Karpas-422 (cell line): ENCODE measurements around the gene GRK2. TPM values are rescaled to one million over a fixed set of nuclear protein-coding genes. Genes with fewer than 3 reads are reported as not detected.
A peak's percentile ranks its signal among the peaks of the same experiment; 100 is the strongest.

ENCODE experiments used
- DNase-seq: peaks from one replicate; pipeline ENCODE4 v3.0.0-alpha.2; 2015
- H2AFZ ChIP-seq: fragments of 200-600 bp; sonication (generic); 2 replicates; pipeline ENCODE4 v1.6.1; 2014; ENCODE audit warnings: antibody characterized with exemption, low read length, mixed read lengths
- H3K27ac ChIP-seq: fragments of 200-600 bp; sonication (generic); 2 replicates; pipeline ENCODE4 v1.5.1; 2014; ENCODE audit warnings: mild to moderate bottlenecking, low read length, moderate library complexity
- H3K27me3 ChIP-seq: fragments of 200-600 bp; sonication (generic); 2 replicates; pipeline ENCODE4 v1.6.1; 2014; ENCODE audit warnings: low read length, mixed read lengths
- H3K36me3 ChIP-seq: fragments of 200-600 bp; sonication (generic); 2 replicates; pipeline ENCODE4 v1.6.1; 2014; ENCODE audit warnings: low read length, mixed read lengths; ENCODE audit not compliant: insufficient read depth
- H3K4me1 ChIP-seq: fragments of 200-600 bp; sonication (generic); 2 replicates; pipeline ENCODE4 v1.6.1; 2014; ENCODE audit warnings: mild to moderate bottlenecking, low read length, mixed read lengths
- H3K4me2 ChIP-seq: fragments of 200-600 bp; sonication (generic); 2 replicates; pipeline ENCODE4 v1.6.1; 2014; ENCODE audit warnings: low read length, low read depth, mild to moderate bottlenecking; ENCODE audit not compliant: poor library complexity, severe bottlenecking
- H3K4me3 ChIP-seq: fragments of 200-600 bp; sonication (generic); 2 replicates; pipeline ENCODE4 v1.5.1; 2014; ENCODE audit warnings: mild to moderate bottlenecking, antibody characterized with exemption, low read length, mixed read lengths
- H3K79me2 ChIP-seq: fragments of 200-600 bp; sonication (generic); 2 replicates; pipeline ENCODE4 v1.6.1; 2014; ENCODE audit warnings: mild to moderate bottlenecking, low read length, mixed read lengths
- H3K9ac ChIP-seq: fragments of 200-600 bp; sonication (generic); 2 replicates; pipeline ENCODE4 v1.6.0; 2014; ENCODE audit warnings: low read length
- H3K9me2 ChIP-seq: fragments of 200-600 bp; sonication (generic), shearing (Covaris generic); replicated peaks from 2 replicates; pipeline ENCODE4 v1.6.0; 2014; ENCODE audit warnings: mild to moderate bottlenecking, low read length, moderate library complexity; ENCODE audit not compliant: insufficient read depth
- H3K9me3 ChIP-seq: fragments of 300-700, 200-600 bp; sonication (generic); 2 replicates; pipeline ENCODE4 v1.6.1; 2014; ENCODE audit warnings: low read length, mixed read lengths
- H4K20me1 ChIP-seq: fragments of 200-600 bp; sonication (generic); 2 replicates; pipeline ENCODE4 v1.6.1; 2014; ENCODE audit warnings: mild to moderate bottlenecking, antibody characterized with exemption, low read length, low read depth; ENCODE audit not compliant: insufficient read depth
- total RNA-seq: library from RNA; depleted of rRNA; stranded (reverse); fragments of >200 nt; shearing (Covaris generic); gene quantifications from 2 replicates; pipeline ENCODE4 v1.2.3, GENCODE V29; 2014; ENCODE audit warnings: low replicate concordance

GRK2 gene
- total RNA-seq, 1 experiment from 2014 or later: 94.7 TPM

- Histone ChIP-seq H2AFZ (no peak overlapping the region), H3K4me1 (peaks cover 39% of the 10 kb centered on the region), H3K9me2 (no peaks in the 10 kb centered on the region), H3K27ac (peak overlapping the region; percentile 100), H3K4me2 (peak overlapping the region; percentile 99), H3K36me3 (peaks cover 13% of the 10 kb centered on the region), H4K20me1 (no peaks in the 10 kb centered on the region), H3K9ac (peak overlapping the region; percentile 100), H3K4me3 (peak overlapping the region; percentile 96; the same call in 1 of the 2 replicates), H3K79me2 (peaks cover 16% of the 10 kb centered on the region), H3K27me3 (no peaks in the 10 kb centered on the region), H3K9me3 (no peaks in the 10 kb centered on the region)
- DNase-seq: peak; percentile 53
These were observed 20.5 kb downstream of the GRK2 start for GRCh38 chr11:67286621-67287333.

- Histone ChIP-seq H3K4me2 (peak overlapping the region; percentile 99), H2AFZ (no peak overlapping the region), H3K4me3 (peak overlapping the region; percentile 96), H3K9ac (peak overlapping the region; percentile 100), H3K9me3 (no peaks in the 10 kb centered on the region), H3K9me2 (no peaks in the 10 kb centered on the region), H4K20me1 (no peaks in the 10 kb centered on the region), H3K79me2 (peaks cover 22% of the 10 kb centered on the region), H3K27ac (peak overlapping the region; percentile 100), H3K36me3 (peaks cover 20% of the 10 kb centered on the region), H3K27me3 (no peaks in the 10 kb centered on the region), H3K4me1 (peaks cover 39% of the 10 kb centered on the region)
- DNase-seq: peak; percentile 50
These were observed 21.3 kb downstream of the GRK2 start for GRCh38 chr11:67287355-67288197.

- no peaks in the 10 kb centered on the region for H3K27me3 ChIP-seq
- peak overlapping the region; percentile 96 for H3K4me3 ChIP-seq
- H3K9me2 ChIP-seq: no peaks in the 10 kb centered on the region
- peaks cover 28% of the 10 kb centered on the region for H3K79me2 ChIP-seq
- no peak for DNase-seq
- H3K4me2 ChIP-seq: peak overlapping the region; percentile 99
- H3K36me3 ChIP-seq: peaks cover 26% of the 10 kb centered on the region
- H4K20me1 ChIP-seq: no peaks in the 10 kb centered on the region
- no peak overlapping the region for H2AFZ ChIP-seq
- H3K9me3 ChIP-seq: no peaks in the 10 kb centered on the region
- H3K27ac ChIP-seq: peak overlapping the region; percentile 100
- peak overlapping the region; percentile 100 for H3K9ac ChIP-seq
- peaks cover 39% of the 10 kb centered on the region for H3K4me1 ChIP-seq
These were observed 21.9 kb downstream of the GRK2 start for GRCh38 chr11:67288198-67288451.

- H3K36me3 ChIP-seq: peaks cover 28% of the 10 kb centered on the region
These were observed 22.4 kb downstream of the GRK2 start for GRCh38 chr11:67288452-67289225.

GRCh38 chr11:67289226-67289650 is 23.0 kb downstream of the GRK2 start, which contains the start of gene ANKRD13D:
Gene ANKRD13D (plus strand): TSS chr11:67289303. CDS start chr11:67289461, 158 bp downstream.
- H3K4me1 ChIP-seq: peaks cover 39% of the 10 kb centered on the region
- peak within 1 kb of the TSS; percentile 100 for H3K27ac ChIP-seq
- H4K20me1 ChIP-seq: no peaks in the 10 kb centered on the region
- no peaks in the 10 kb centered on the region for H3K27me3 ChIP-seq
- H3K9me2 ChIP-seq: no peaks in the 10 kb centered on the region
- H3K79me2 ChIP-seq: peaks cover 35% of the 10 kb centered on the region
- H3K4me2 ChIP-seq: peak within 1 kb of the TSS; percentile 99
- H3K9ac ChIP-seq: peak within 1 kb of the TSS; percentile 100
- peaks cover 34% of the 10 kb centered on the region for H3K36me3 ChIP-seq
- H3K4me3 ChIP-seq: peak within 1 kb of the TSS; percentile 98
- no peak within 1 kb of the TSS for H2AFZ ChIP-seq
- DNase-seq: no peak
- H3K9me3 ChIP-seq: peaks cover 4% of the 10 kb centered on the region; the same call in 1 of the 2 replicates

More at GRCh38 chr11:67288452-67289225, 22.4 kb downstream of the GRK2 start:
- Histone ChIP-seq H3K4me2 (peak overlapping the region; percentile 99), H4K20me1 (no peaks in the 10 kb centered on the region), H2AFZ (no peak overlapping the region), H3K27ac (peak overlapping the region; percentile 100), H3K4me3 (peak overlapping the region; percentile 96), H3K9ac (peak overlapping the region; percentile 100), H3K79me2 (peaks cover 30% of the 10 kb centered on the region), H3K9me2 (no peaks in the 10 kb centered on the region), H3K27me3 (no peaks in the 10 kb centered on the region), H3K9me3 (no peaks in the 10 kb centered on the region), H3K4me1 (peaks cover 39% of the 10 kb centered on the region)
- DNase-seq: peak; percentile 98

GRCh38 chr11:67289651-67290479 is 23.6 kb downstream of the GRK2 start:
- H3K79me2 ChIP-seq: peaks cover 41% of the 10 kb centered on the region
- H2AFZ ChIP-seq: no peak overlapping the region
- no peaks in the 10 kb centered on the region for H4K20me1 ChIP-seq
- H3K27me3 ChIP-seq: no peaks in the 10 kb centered on the region
- H3K9me3 ChIP-seq: peaks cover 4% of the 10 kb centered on the region; the same call in 1 of the 2 replicates
- H3K4me1 ChIP-seq: peaks cover 39% of the 10 kb centered on the region
- H3K27ac ChIP-seq: peak overlapping the region; percentile 77
- no peak for DNase-seq
- no peaks in the 10 kb centered on the region for H3K9me2 ChIP-seq
- peaks cover 41% of the 10 kb centered on the region for H3K36me3 ChIP-seq
- peak overlapping the region; percentile 99 for H3K9ac ChIP-seq
- H3K4me3 ChIP-seq: peak overlapping the region; percentile 98
- peak overlapping the region; percentile 98 for H3K4me2 ChIP-seq

GRCh38 chr11:67290801-67291200 is 24.5 kb downstream of the GRK2 start:
- Histone ChIP-seq H3K9me3 (peaks cover 4% of the 10 kb centered on the region; the same call in 1 of the 2 replicates), H3K36me3 (peaks cover 50% of the 10 kb centered on the region), H3K4me2 (no peak overlapping the region), H3K4me1 (peaks cover 39% of the 10 kb centered on the region), H3K9ac (no peak overlapping the region), H2AFZ (no peak overlapping the region), H3K79me2 (peaks cover 42% of the 10 kb centered on the region), H3K9me2 (no peaks in the 10 kb centered on the region), H3K27me3 (no peaks in the 10 kb centered on the region), H3K4me3 (no peak overlapping the region), H3K27ac (no peak overlapping the region), H4K20me1 (no peaks in the 10 kb centered on the region)
- no peak for DNase-seq
